Measurements from ENCODE around the gene SLC8A3.

GRCh38 chr14:70048313-70048654, 140.5 kb downstream of the SLC8A3 start:
- TF ChIP-seq CTCF (IDR thresholded peaks at IDR 0.05) (no peak), POLR2A (IDR thresholded peaks at IDR 0.05) (no peak), EP300 (IDR thresholded peaks at IDR 0.05) (no peak)
